LNCaP clone FGC (cell line): ENCODE results near the gene KIF5A.

Experiments used
- DNase-seq: peaks from one replicate; pipeline ENCODE4 v3.0.0-alpha.2; 2011; ENCODE audit warnings: low read depth
- H3K4me3 ChIP-seq: 2 replicates; pipeline ENCODE4 v1.5.1; 2011; ENCODE audit warnings: mild to moderate bottlenecking, low read depth, low read length, control low read depth
- CTCF ChIP-seq: IDR thresholded peaks from 2 replicates; pipeline ENCODE4 v1.5.1; 2012; ENCODE audit warnings: mild to moderate bottlenecking; ENCODE audit not compliant: control insufficient read depth, insufficient read depth; ENCODE audit errors: extremely low read depth

KIF5A gene

GRCh38 chr12:57548013-57548315 lies 1.9 kb upstream of the KIF5A start:
- no peak overlapping the region for H3K4me3 ChIP-seq
- no peak for DNase-seq
- TF ChIP-seq CTCF: no peak

DNA sequence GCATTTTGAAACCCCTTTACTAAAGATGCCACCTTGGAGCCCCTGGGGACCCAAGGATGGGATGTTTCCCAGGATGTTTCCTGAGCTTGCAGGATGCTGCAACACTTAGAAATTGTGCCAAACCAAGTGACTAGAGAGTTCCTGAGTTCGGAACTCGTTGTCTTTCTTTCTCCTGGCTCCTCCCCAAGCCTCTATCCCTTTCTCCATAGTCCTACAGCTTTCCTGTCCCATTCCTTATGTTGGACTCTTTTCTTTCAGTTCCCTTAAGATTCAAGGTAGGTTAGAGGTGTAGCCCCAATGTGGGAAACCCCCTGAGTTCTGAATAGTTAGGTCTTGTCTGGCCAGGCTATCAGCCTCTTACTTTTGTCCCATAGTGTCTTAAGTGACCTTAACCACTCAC lies 1.4 kb upstream of the KIF5A start:
- TF ChIP-seq CTCF: no peak
- no peak for DNase-seq
- no peak overlapping the region for H3K4me3 ChIP-seq

GRCh38 chr12:57549203-57549908 lies 488 bp upstream of the KIF5A start:
- no peak for DNase-seq
- no peak overlapping the region for H3K4me3 ChIP-seq
- TF ChIP-seq CTCF: no peak

GRCh38 chr12:57550641-57551549 lies 1.1 kb downstream of the KIF5A start:
- TF ChIP-seq CTCF: no peak
- no peak overlapping the region for H3K4me3 ChIP-seq
- DNase-seq: no peak

GRCh38 chr12:57551637-57552305 lies 1.9 kb downstream of the KIF5A start:
- DNase-seq: no peak
- no peak for TF ChIP-seq CTCF
- H3K4me3 ChIP-seq: no peak overlapping the region

DNA sequence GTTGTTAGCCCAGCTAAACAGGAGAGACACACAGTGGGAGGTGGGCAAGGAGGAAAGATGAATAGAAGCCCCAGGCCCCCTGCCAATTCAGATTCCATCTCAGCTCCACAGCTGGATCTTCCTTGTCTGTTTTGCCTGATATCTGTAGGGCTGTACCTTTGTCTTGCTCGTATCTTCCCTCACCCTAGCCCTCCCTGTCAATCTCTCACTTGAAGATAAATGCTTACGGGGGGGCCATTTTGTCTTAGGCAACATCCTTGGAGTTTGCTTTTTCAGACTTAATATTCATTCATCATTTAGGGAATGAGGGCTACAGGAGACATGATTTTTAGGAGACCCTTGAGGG lies 2.4 kb downstream of the KIF5A start:
- no peak overlapping the region for H3K4me3 ChIP-seq
- TF ChIP-seq CTCF: no peak
- DNase-seq: no peak
